Mononuclear cell (primary cell): ENCODE data around the gene SRGAP2B. TPM values are rescaled to one million over a fixed set of nuclear protein-coding genes. Genes with fewer than 3 reads are reported as not detected.
"Not testable (repeated sequence)": the region's sequence is repeated elsewhere in the genome, so short reads cannot be mapped to it uniquely, and the experiment has no call there.

Experiments used
- H3K27me3 ChIP-seq: 2 replicates; pipeline ENCODE4 v1.6.0; 2011; ENCODE audit warnings: low read length, control low read depth; ENCODE audit not compliant: insufficient read depth
- H3K4me1 ChIP-seq: 2 replicates; pipeline ENCODE4 v1.5.1; 2011; ENCODE audit warnings: mild to moderate bottlenecking, low read length, control low read depth; ENCODE audit not compliant: insufficient read depth
- H3K4me3 ChIP-seq: 2 replicates; pipeline ENCODE4 v1.5.1; 2011; ENCODE audit warnings: mild to moderate bottlenecking, low read length, moderate library complexity
- H3K9me3 ChIP-seq: 2 replicates; pipeline ENCODE4 v1.5.1; 2011; ENCODE audit warnings: low read depth, mild to moderate bottlenecking, control low read depth, low read length
- total RNA-seq: library from RNA; depleted of rRNA; stranded (reverse); fragments of >200 nt; gene quantifications from one replicate; pipeline ENCODE4 v1.2.3, GENCODE V29; 2012

SRGAP2B gene
- total RNA-seq, 1 donor = 14.7 TPM

GRCh38 chr1:145065194-145065826 is 29.8 kb downstream of the SRGAP2B start:
- H3K9me3 ChIP-seq, H3K4me1 ChIP-seq, H3K27me3 ChIP-seq, H3K4me3 ChIP-seq: not testable (repeated sequence)

DNA sequence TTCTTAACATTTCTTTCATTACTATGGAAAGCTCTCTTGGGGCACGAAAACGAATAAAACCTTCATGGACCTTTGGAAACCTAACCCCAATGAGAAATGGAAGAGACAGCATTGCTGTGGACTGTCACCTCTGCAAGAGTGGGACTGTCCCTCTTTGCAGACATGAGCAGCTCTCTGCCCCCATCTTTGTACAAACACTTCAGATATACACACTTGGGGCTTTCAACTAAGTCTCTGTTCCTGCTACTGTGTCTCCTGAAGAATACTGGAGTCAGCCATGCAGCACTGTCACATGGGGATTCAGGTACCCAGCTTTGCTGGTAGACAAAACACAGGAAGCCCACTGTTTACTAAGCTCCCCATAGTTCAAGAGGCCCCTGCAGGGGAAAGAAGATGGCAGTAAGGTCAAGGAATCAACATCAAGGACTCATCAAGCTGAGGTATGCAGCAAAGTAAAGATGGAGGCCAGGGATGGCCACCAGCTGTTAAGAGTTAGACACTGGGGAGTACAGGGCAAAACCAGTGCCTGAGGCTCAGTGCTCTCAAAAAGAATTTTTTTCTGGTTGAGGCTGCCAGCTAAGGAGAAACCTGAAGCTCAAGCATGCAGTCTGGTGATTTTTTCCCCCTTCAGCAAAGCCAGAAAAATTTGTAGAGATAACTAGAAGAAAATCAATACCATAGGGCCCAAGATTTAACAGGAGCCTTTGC is 31.0 kb downstream of the SRGAP2B start:
- not testable (repeated sequence) for H3K4me3 ChIP-seq, H3K4me1 ChIP-seq, H3K27me3 ChIP-seq, H3K9me3 ChIP-seq

- not testable (repeated sequence) for H3K4me1 ChIP-seq, H3K9me3 ChIP-seq, H3K27me3 ChIP-seq, H3K4me3 ChIP-seq
Measured at GRCh38 chr1:145063285-145063684, 31.8 kb downstream of the SRGAP2B start.

DNA sequence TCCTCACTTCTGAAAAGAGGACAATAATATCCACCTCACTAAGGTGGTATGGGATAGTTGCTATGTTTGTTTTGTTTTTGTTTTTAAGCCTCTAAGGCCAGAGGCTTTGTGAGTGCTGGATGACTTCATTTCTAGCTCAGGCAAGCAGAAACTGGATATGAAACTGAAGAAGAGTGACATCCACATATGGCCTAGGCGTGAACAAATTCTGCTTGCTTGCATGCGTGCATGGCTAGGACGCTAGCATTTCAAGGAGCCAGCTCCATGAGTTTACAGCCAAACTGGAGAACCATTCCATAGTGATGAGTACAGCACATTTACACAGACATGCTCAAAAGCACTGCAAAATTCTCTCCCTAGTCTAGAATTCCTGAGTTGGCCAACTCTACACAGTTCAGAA is 36.9 kb downstream of the SRGAP2B start:
- H3K4me1 ChIP-seq, H3K9me3 ChIP-seq, H3K27me3 ChIP-seq, H3K4me3 ChIP-seq: not testable (repeated sequence)

DNA sequence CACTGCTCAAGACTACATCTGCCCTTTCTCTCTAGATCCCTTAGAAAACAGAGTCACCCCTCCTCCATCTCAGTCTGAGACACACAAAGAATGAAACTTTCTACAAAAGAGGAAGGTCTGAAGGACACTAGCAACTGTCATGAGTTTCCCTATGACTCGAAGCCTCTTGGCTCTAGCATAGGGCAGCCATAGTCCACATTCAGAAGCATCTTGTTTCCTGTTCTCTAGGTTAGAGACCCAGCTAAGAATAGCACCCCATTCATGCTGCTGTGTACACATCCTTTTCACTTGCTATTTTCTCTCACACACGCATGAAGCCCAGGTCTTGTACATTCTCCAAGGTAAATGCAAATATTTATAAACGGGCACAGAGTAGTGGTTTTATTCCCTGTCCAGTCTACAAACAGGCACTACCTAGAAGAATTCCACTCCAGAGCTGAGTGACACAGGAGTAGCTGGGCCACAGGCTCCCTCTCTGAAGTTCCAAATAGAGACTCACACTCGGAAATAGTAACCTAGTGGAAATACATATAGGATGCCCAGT is 39.8 kb downstream of the SRGAP2B start:
- not testable (repeated sequence) for H3K4me1 ChIP-seq, H3K9me3 ChIP-seq, H3K4me3 ChIP-seq, H3K27me3 ChIP-seq

- H3K4me3 ChIP-seq, H3K27me3 ChIP-seq, H3K4me1 ChIP-seq, H3K9me3 ChIP-seq: not testable (repeated sequence)
Measured at GRCh38 chr1:145053428-145053827, 41.7 kb downstream of the SRGAP2B start.

GRCh38 chr1:145052019-145052776 is 42.9 kb downstream of the SRGAP2B start:
- H3K4me1 ChIP-seq, H3K4me3 ChIP-seq, H3K9me3 ChIP-seq, H3K27me3 ChIP-seq: not testable (repeated sequence)

GRCh38 chr1:145048181-145048856 is 46.8 kb downstream of the SRGAP2B start:
- H3K9me3 ChIP-seq, H3K4me3 ChIP-seq, H3K4me1 ChIP-seq, H3K27me3 ChIP-seq: not testable (repeated sequence)

GRCh38 chr1:145047553-145047952 is 47.6 kb downstream of the SRGAP2B start:
- not testable (repeated sequence) for H3K4me3 ChIP-seq, H3K27me3 ChIP-seq, H3K9me3 ChIP-seq, H3K4me1 ChIP-seq

DNA sequence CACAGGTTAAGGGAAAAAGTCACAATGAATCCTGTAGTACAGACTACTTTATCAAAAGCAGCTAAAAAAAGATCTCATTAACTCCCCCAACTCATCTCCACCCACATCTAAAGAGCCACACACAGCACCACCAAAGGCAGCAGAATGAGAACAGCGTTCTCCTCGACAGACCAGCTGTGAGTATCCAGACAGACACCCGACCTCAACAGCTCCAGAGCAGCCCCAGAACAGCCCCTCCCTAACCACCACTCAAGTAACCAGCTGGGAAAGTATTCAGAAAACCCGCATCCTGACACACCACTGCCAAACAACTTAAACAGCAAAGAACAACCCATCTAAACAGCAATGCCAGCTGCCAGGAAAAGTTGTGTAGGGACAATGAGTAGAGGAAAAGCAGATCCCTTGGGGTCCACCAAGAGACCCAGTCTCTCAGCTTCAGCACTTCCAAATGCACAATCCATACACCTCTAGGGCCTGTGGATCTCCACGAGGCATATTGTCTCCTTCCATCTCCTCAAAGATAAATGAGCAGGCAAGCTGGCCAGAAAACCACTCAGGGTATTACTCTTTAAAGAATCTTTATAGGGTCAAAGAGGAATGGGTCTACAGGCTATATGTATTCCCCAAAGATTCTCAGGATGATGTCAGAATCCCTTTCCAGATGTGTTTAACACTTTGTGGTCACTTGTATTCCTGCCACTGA is 49.4 kb downstream of the SRGAP2B start:
- not testable (repeated sequence) for H3K9me3 ChIP-seq, H3K4me3 ChIP-seq, H3K4me1 ChIP-seq, H3K27me3 ChIP-seq

DNA sequence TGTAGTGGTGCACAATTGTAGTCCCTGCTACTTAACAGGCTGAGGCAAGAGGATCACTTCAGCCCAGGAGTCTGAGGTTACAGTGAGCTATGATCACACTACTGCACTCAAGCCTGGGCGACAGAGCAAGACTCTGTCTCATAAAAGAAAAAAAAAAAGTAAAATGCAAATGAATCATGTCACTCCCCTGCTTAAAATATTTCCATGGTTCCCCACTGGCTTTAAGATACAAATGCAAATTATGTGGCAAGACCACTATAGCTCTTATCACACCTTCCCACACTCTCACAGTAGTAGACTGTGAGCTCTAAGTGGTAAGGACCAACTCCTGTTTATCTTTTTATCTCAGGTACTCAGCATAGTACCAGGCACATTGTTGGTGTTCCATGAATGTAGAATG is 53.6 kb downstream of the SRGAP2B start:
- H3K27me3 ChIP-seq, H3K4me1 ChIP-seq, H3K4me3 ChIP-seq, H3K9me3 ChIP-seq: not testable (repeated sequence)

DNA sequence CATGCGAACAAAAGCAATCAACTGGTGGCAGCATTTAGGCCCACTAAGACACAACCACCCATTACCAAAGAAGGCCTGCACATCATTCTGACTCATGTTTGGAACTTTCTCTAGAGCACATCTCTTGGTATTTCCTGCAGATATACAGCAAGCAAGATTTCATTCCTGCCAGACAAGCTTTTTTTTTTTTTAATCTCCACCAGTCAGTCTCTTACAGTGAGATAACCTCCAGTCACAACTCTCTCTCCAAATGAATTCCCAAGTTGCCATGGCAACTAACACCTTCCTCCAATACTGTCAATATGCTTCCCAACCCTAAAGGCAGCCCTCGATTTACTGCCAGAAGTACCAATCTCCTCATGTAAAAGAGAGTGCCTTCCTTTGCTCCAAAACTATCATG is 59.1 kb downstream of the SRGAP2B start:
- not testable (repeated sequence) for H3K4me3 ChIP-seq, H3K9me3 ChIP-seq, H3K4me1 ChIP-seq, H3K27me3 ChIP-seq

DNA sequence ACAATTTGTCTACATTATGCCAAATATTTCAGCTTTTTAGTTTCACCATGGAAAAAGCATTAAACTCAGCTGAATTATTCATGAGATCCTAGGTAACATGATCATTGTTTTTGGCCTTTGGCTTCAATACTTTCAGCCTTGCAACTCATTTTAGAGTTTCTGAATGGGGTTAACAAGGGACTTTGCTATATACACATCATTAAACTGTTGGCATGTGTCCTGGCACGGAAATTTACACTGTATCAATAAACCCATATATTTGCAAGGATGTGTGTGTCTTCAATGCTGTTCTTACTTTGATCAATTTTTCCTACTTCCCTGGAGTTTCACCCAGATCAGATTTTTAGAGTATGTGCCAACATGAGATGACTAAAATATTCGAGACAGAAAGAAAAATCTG is 61.6 kb downstream of the SRGAP2B start:
- not testable (repeated sequence) for H3K4me3 ChIP-seq, H3K4me1 ChIP-seq, H3K27me3 ChIP-seq, H3K9me3 ChIP-seq

- H3K27me3 ChIP-seq, H3K4me1 ChIP-seq, H3K4me3 ChIP-seq, H3K9me3 ChIP-seq: not testable (repeated sequence)
Measured at GRCh38 chr1:145027251-145027650, 67.9 kb downstream of the SRGAP2B start.

DNA sequence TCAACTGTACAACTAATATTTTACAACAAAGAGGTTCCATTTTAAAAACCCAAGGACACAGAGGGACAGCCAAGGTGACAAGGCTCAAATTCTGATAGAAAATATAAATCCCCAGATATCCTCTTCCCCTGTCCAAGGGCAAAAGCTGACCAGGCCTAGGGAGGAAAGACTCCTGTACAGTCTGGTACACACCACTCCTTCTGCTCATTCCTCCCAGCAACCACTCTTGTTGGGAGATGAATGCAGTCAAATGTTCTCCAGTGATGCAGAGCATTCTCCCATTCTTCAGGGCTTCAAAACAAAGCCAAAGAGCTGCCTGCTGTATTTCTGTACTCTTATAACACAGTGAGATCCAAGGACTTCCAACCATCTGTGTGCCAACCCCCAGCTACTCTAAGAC is 69.8 kb downstream of the SRGAP2B start:
- H3K4me3 ChIP-seq, H3K4me1 ChIP-seq, H3K27me3 ChIP-seq, H3K9me3 ChIP-seq: not testable (repeated sequence)
